GM12801 (cell line): Measurements from ENCODE around the gene ZBTB7A.

Experiments used
- CTCF ChIP-seq: IDR thresholded peaks from one replicate; pipeline ENCODE4 v1.5.1; 2011; ENCODE audit warnings: control low read depth; ENCODE audit not compliant: insufficient read length; ENCODE audit errors: extremely low read depth

Gene ZBTB7A

GRCh38 chr19:4097501-4097900, 30.8 kb upstream of the ZBTB7A start:
- TF ChIP-seq CTCF = no peak

DNA sequence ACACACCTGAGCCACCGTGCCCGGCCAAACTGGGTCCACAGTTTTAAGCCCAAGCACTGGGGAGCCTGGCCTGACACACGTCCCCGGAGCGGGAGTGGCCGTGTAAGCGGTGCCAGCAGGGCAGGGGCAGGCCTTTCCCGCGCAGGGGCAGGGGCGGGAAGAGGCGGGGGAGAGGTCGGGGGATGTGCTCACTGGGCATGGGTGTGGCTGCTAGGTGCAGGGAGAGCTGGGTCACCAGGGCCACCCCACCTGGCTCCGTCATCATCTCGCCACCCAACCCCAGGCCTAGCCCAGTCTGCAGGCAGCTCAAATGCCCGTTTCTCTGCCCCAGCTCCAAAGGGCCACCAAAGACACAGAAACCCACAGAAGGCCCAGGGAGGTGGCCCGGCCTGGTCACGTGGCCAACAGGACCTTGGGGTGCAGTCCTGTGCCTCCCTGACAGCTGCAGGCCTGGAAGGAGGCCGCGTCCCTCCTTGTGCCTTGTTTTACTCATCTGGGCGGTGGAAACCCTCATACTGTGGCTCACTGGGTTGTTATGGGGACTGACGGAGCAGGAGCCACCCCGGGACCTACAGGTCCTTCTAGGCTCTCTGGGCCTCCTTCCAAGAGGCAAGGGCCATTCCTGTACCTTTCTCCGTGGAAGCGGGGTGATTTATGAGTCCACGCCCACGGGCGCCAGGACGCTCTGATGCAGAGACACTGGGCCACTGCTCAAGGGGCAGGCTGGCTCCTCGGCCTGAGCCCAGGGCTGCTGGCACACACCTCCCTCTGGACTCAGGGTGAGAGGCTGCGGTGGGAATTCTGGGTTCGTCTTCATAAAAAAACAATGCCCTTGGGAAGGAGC, 29.6 kb upstream of the ZBTB7A start:
- TF ChIP-seq CTCF = no peak

GRCh38 chr19:4095488-4095844, 28.8 kb upstream of the ZBTB7A start:
- TF ChIP-seq CTCF = no peak

DNA sequence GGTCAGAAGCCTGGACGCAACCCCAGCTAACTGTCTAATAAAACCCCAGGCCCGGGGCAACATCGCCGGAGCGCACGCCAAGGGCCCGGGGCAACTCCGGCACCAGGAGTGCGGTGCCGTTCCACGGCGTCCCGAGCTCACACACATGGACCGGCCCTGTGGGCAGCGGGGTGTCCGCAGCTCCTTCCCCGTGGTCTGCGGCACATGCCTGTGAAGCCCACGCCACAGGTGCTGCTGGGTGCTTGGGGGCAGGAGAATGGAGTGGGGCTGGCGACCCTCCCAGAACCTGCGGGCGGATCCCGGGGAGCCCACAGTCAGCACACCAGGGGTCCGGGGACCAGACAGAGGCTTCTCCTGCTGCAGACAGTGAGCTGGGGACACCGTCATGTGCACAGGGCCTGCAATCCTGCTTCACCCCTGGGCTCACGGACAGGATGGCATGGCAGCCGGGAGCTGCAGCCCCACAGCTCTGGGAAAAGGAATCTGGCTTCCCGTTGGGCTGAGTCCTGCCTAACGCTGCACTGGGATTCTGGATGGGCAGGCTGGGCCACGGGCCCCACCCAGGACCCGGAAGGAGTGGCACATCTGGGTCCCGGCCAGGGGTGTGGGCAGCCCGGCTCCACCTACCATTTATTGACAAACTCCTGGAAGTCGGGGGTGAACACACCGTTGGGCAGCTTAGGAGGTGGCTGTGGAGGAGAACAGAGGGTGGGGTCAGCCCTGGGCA, 28.2 kb upstream of the ZBTB7A start:
- no peak for TF ChIP-seq CTCF

DNA sequence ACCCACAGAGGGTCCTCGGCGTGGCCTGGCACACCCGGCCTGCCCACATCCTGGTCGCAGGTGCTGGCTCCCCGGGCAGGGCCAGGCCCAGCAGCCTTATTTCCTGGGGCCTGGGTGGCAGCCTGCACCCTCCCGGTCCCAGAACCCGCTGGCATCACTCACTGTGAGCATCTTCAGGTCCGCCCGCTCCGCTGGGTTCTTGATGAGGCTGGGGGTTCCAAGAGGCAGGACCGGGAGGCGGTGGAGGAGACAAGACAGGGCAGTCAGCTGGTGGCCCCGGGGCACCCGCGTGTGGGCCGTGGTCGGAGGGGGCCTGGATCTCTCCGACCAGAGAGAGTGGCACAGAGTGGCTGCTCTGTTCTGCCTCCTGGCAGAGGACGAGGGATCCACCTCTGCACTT, 27.6 kb upstream of the ZBTB7A start:
- no peak for TF ChIP-seq CTCF

DNA sequence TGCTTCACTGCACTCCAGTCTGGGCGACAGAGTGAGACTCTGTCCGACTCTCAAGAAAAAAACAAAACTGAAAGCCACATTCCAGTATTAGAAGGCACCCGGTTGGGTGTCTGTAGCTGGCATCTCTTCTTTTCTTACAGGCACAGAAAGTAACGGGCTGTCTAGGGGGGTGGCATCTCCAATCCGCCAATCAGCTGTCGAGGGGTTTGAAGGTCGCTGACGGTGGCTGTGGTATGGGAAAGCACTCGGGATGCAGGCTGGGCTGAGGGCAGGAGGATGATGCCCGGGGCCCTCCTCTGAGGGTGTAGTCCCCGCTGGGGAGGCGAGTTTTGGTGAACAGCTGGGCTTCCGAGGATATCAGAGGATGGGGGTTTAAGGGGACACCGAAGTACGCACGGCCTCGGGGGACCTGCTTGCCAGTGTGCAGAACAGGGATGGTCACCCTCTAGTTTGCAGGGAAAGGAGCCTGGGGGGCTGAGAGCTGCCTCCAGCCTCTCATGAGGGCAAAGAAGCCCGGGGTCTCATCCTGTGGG, 27.0 kb upstream of the ZBTB7A start:
- no peak for TF ChIP-seq CTCF

DNA sequence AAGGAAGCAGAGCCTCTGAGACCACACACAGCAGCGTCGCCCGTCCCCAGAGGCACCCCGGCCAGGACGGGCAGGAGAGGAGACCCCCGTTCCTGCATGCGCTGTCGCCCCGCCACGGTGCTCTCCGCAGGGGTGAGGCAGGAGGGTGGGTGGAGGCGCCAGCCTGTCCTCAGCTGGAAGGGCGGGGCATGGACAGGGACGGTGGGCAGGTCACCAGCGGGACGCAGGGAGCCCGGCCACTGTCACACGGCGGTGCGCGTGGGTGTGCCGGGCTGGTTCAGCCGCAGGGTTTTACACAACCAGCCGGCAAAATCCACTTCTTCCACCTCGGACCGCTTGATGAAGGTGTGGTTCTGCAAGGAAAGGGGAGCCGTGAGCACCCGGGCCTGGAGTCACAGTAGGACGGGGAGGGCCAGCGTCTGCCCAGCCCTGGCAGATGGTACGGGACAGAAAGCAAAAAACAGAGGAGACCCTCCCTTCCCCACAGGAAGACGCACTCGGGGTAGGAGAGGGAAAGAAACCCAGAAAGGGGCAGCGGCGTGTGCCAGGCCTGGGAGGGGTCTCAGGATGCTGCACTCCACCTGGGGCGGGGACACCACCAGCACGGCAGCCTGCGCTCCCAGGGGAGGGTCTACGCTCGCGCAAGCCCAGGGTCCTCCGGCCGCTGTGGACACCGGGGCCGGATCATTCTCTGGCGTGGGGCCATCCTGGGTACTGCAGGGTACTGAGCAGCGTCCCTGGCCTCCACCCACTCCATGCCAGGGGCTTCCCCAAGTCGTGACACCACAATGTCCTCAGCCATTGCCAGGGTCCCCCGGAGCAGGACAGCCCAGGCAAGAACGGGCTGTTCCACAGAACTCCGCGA, 23.9 kb upstream of the ZBTB7A start:
- TF ChIP-seq CTCF = no peak
